ENCODE data around the gene TAGLN3.

The TAGLN3 gene

GRCh38 chr3:112043621-112044201, 45.0 kb downstream of the TAGLN3 start:
- Mint-ChIP-seq H3K4me1 (peaks cover 5% of the 10 kb centered on the region), H3K4me3 (no peak overlapping the region), H3K27ac (no peak overlapping the region), H3K27me3 (ENCODE audit: low read depth) (no peaks in the 10 kb centered on the region), H3K36me3 (ENCODE audit: low read depth) (no peaks in the 10 kb centered on the region), H3K9me3 (no peaks in the 10 kb centered on the region)
- TF ChIP-seq, protein P1, sequence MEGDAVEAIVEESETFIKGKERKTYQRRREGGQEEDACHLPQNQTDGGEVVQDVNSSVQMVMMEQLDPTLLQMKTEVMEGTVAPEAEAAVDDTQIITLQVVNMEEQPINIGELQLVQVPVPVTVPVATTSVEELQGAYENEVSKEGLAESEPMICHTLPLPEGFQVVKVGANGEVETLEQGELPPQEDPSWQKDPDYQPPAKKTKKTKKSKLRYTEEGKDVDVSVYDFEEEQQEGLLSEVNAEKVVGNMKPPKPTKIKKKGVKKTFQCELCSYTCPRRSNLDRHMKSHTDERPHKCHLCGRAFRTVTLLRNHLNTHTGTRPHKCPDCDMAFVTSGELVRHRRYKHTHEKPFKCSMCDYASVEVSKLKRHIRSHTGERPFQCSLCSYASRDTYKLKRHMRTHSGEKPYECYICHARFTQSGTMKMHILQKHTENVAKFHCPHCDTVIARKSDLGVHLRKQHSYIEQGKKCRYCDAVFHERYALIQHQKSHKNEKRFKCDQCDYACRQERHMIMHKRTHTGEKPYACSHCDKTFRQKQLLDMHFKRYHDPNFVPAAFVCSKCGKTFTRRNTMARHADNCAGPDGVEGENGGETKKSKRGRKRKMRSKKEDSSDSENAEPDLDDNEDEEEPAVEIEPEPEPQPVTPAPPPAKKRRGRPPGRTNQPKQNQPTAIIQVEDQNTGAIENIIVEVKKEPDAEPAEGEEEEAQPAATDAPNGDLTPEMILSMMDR (IDR thresholded peaks at IDR 0.05; ENCODE audit: unreplicated experiment in 3 of 3): peak; percentile 91 to 95 (median 92)

DNA sequence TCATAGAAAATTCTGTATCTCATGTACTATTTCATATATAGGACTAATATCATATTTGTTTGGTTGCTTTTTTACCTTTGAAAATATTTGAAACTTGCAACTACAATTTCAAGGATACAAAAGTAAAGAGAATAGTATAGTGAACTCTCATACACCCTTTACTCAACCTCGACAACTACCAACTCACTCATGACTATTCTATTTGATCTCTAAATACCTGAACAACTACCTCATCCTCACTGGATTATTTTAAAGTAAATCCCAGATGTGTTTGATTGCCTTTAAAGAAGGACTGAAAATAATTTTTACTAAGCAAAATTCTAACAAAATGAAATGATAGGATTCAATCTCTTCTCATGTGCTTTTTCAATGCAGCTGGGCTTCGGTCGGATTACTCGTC, 47.9 kb downstream of the TAGLN3 start:
- H3K4me1 Mint-ChIP-seq: no peaks in the 10 kb centered on the region
- no peaks in the 10 kb centered on the region for H3K36me3 Mint-ChIP-seq (ENCODE audit: low read depth)
- no peaks in the 10 kb centered on the region for H3K9me3 Mint-ChIP-seq
- no peak overlapping the region for H3K27ac Mint-ChIP-seq
- no peak overlapping the region for H3K4me3 Mint-ChIP-seq
- H3K27me3 Mint-ChIP-seq (ENCODE audit: low read depth): no peaks in the 10 kb centered on the region
- TF ChIP-seq, protein P1 (IDR thresholded peaks at IDR 0.05; ENCODE audit: unreplicated experiment in 3 of 3): no peak

DNA sequence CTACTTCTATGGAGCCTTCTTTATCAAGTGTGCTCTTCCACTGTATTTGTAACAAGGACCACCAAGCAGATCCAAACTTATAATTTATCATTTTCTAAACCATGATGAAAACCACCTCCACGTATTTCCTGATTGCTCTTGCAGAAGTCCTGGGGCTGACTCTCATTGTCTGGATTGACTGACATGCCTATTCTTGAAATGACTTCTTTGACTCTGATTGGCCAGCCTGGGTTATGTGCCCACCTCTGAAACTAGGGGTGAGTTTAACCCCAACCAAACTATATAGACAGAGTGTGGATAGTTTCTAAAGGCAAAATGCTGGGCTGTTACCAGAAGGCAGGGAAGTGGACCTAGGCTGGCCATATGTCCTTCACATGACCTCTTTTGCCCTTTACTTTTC, 48.5 kb downstream of the TAGLN3 start:
- TF ChIP-seq, protein P1 (IDR thresholded peaks at IDR 0.05; ENCODE audit: unreplicated experiment in 3 of 3): no peak
- Mint-ChIP-seq H3K27ac (no peak overlapping the region), H3K27me3 (ENCODE audit: low read depth) (no peaks in the 10 kb centered on the region), H3K36me3 (ENCODE audit: low read depth) (no peaks in the 10 kb centered on the region), H3K4me3 (no peak overlapping the region), H3K4me1 (no peaks in the 10 kb centered on the region), H3K9me3 (no peaks in the 10 kb centered on the region)

DNA sequence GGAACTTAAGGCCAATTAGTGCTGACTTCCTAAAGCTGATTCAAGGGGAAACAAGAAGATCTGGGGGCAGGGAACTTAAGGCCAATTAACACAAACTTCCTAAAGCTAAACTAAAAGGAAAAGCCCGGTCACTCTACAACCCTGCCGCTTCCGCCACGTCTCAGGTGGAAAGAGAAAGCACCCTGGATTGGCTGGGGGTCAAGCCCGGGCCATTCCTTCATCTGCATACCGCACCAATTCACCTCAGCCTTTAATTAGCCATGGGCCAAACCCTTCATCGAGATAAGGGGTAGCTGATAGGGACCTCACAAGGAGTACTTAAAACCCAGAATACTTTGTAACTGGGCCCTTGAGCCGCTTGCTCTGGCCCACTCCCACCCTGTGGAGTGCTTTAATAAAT, 50.2 kb downstream of the TAGLN3 start:
- TF ChIP-seq, protein P1 (IDR thresholded peaks at IDR 0.05; ENCODE audit: unreplicated experiment in 3 of 3): no peak
- H3K36me3 Mint-ChIP-seq (ENCODE audit: low read depth): no peaks in the 10 kb centered on the region
- H3K4me3 Mint-ChIP-seq: no peak overlapping the region
- H3K9me3 Mint-ChIP-seq: no peaks in the 10 kb centered on the region
- no peak overlapping the region for H3K27ac Mint-ChIP-seq
- no peaks in the 10 kb centered on the region for H3K4me1 Mint-ChIP-seq
- no peaks in the 10 kb centered on the region for H3K27me3 Mint-ChIP-seq (ENCODE audit: low read depth)

- Mint-ChIP-seq H3K27ac (no peak overlapping the region), H3K4me1 (no peaks in the 10 kb centered on the region)
Measured at GRCh38 chr3:112053229-112053628, 54.5 kb downstream of the TAGLN3 start.

More at GRCh38 chr3:112053229-112053628, 54.5 kb downstream of the TAGLN3 start:
- TF ChIP-seq, protein P1 (IDR thresholded peaks at IDR 0.05; ENCODE audit: unreplicated experiment in 3 of 3): no peak
- H3K27me3 Mint-ChIP-seq (ENCODE audit: low read depth): no peaks in the 10 kb centered on the region
- no peaks in the 10 kb centered on the region for H3K9me3 Mint-ChIP-seq
- H3K36me3 Mint-ChIP-seq (ENCODE audit: low read depth): no peaks in the 10 kb centered on the region
- H3K4me3 Mint-ChIP-seq: no peak overlapping the region
